HepG2 (cell line): ENCODE measurements around the gene MPC1. TPM values are rescaled to one million over a fixed set of nuclear protein-coding genes. Genes with fewer than 3 reads are reported as not detected.
A peak's percentile ranks its signal among the peaks of the same experiment; 100 is the strongest.

Experiments
- AHR ChIP-seq: IDR thresholded peaks from 2 replicates; pipeline ENCODE4 v1.6.1; 2018; ENCODE audit warnings: missing genetic modification reagents, missing compliant biosample characterization
- ARNT ChIP-seq: fragments of 450-650 bp; IDR thresholded peaks from 2 replicates; pipeline ENCODE4 v1.6.1; 2017
- DRAP1 ChIP-seq: IDR thresholded peaks from 2 replicates; pipeline ENCODE4 v1.6.1; 2016; ENCODE audit warnings: missing genetic modification reagents, missing compliant biosample characterization
- ERF ChIP-seq: IDR thresholded peaks from 2 replicates; pipeline ENCODE4 v1.6.1; 2018; ENCODE audit warnings: missing biosample characterization, missing genetic modification reagents
- FOXO1 ChIP-seq: sonication (generic); formaldehyde crosslinking; IDR thresholded peaks from 2 replicates; pipeline ENCODE4 v1.4.0; 2020; ENCODE audit warnings: missing genetic modification reagents
- JUN ChIP-seq: sonication (generic); formaldehyde crosslinking; IDR thresholded peaks from 2 replicates; pipeline ENCODE4 v1.4.0; 2020; ENCODE audit warnings: mild to moderate bottlenecking, missing genetic modification reagents
- JUND ChIP-seq: sonication (generic); formaldehyde crosslinking; IDR thresholded peaks from 2 replicates; pipeline ENCODE4 v1.8.0; 2022; ENCODE audit warnings: mild to moderate bottlenecking, missing genetic modification reagents
- MBNL3 ChIP-seq: fragments of 250-450 bp; sonication (Bioruptor Pico); conservative IDR thresholded peaks from 2 replicates; pipeline ENCODE4 v1.8.0; 2022; ENCODE audit warnings: mild to moderate bottlenecking, inconsistent platforms
- MED8 ChIP-seq: sonication (generic); formaldehyde crosslinking; IDR thresholded peaks from 2 replicates; pipeline ENCODE4 v1.8.1; 2023; ENCODE audit warnings: mild to moderate bottlenecking, missing genetic modification reagents; ENCODE audit not compliant: insufficient replicate concordance
- MIER3 ChIP-seq: IDR thresholded peaks from 2 replicates; pipeline ENCODE4 v1.6.1; 2016; ENCODE audit warnings: missing compliant biosample characterization, borderline replicate concordance
- MLLT10 ChIP-seq: sonication (generic); formaldehyde crosslinking; IDR thresholded peaks from 2 replicates; pipeline ENCODE4 v1.4.0; 2020; ENCODE audit warnings: missing genetic modification reagents
- POGK ChIP-seq: sonication (generic); formaldehyde crosslinking; conservative IDR thresholded peaks from 2 replicates; pipeline ENCODE4 v1.8.0; 2022; ENCODE audit warnings: mild to moderate bottlenecking, moderate library complexity, missing genetic modification reagents
- POLR2AphosphoS2 ChIP-seq: IDR thresholded peaks from 2 replicates; pipeline ENCODE4 v1.6.1; 2011; ENCODE audit warnings: low read depth, low read length, improper control_type of control experiment
- RAD21 ChIP-seq: fragments of 450-650 bp; formaldehyde crosslinking; IDR thresholded peaks from 2 replicates; pipeline ENCODE4 v1.5.0; 2020; ENCODE audit warnings: mild to moderate bottlenecking
- SP1 ChIP-seq, 2 experiments: fragments of 450-650 bp in 1 of 2; sonication (generic) in 1 of 2; formaldehyde crosslinking in 1 of 2; IDR thresholded peaks; 2 replicates each; pipeline versions ENCODE4 v1.4.0 to v1.6.1; 2016 to 2020; ENCODE audit warnings: missing genetic modification reagents in 1 of 2
- SP5 ChIP-seq: IDR thresholded peaks from 2 replicates; pipeline ENCODE4 v1.6.1; 2016; ENCODE audit warnings: low read depth, borderline replicate concordance
- SRF ChIP-seq: IDR thresholded peaks from 2 replicates; pipeline ENCODE4 v1.6.1; 2011; ENCODE audit warnings: mild to moderate bottlenecking, low read depth, low read length, moderate library complexity
- TFAP4 ChIP-seq: sonication (generic); IDR thresholded peaks from 2 replicates; pipeline ENCODE4 v1.6.1; 2016; ENCODE audit warnings: low read depth, borderline replicate concordance
- ZBTB25 ChIP-seq: IDR thresholded peaks from 2 replicates; pipeline ENCODE4 v1.6.1; 2018; ENCODE audit warnings: missing genetic modification reagents
- ZBTB39 ChIP-seq: sonication (generic); formaldehyde crosslinking; IDR thresholded peaks from 2 replicates; pipeline ENCODE4 v1.5.0; 2020; ENCODE audit warnings: missing genetic modification reagents
- ZBTB42 ChIP-seq: sonication (generic); formaldehyde crosslinking; IDR thresholded peaks from 2 replicates; pipeline ENCODE4 v1.5.0; 2020; ENCODE audit warnings: mild to moderate bottlenecking, missing genetic modification reagents
- ZNF431 ChIP-seq: sonication (generic); formaldehyde crosslinking; IDR thresholded peaks from 2 replicates; pipeline ENCODE4 v1.9.0; 2022; ENCODE audit warnings: missing genetic modification reagents, low read depth, mild to moderate bottlenecking, borderline replicate concordance
- ZNF543 ChIP-seq: sonication (generic); formaldehyde crosslinking; IDR thresholded peaks from 2 replicates; pipeline ENCODE4 v1.4.0; 2020; ENCODE audit warnings: mild to moderate bottlenecking, missing genetic modification reagents
- ZNF747 ChIP-seq: sonication (generic); formaldehyde crosslinking; IDR thresholded peaks from 2 replicates; pipeline ENCODE4 v1.8.1; 2023; ENCODE audit warnings: missing genetic modification reagents, mild to moderate bottlenecking, borderline replicate concordance
- ZSCAN21 ChIP-seq: sonication (generic); formaldehyde crosslinking; IDR thresholded peaks from 2 replicates; pipeline ENCODE4 v1.8.0; 2022; ENCODE audit warnings: mild to moderate bottlenecking, missing genetic modification reagents, moderate library complexity, borderline replicate concordance
- polyA plus RNA-seq, 8 experiments: library from polyadenylated mRNA; depleted of rRNA in 3 of 8; stranded (reverse) in 7 of 8; unstranded in 1 of 8; fragments of >200 nt; fragmentation: Illumina TruSeq in 4 of 8; extraction: Trizol in 4 of 8; gene quantifications; 2 replicates each; pipeline versions ENCODE4 v1.2.1 to v1.2.3, GENCODE V29; 2011 to 2016; ENCODE audit warnings: low read depth in 4 of 8, missing spikeins in 1 of 8, mixed read lengths in 1 of 8; ENCODE audit not compliant: insufficient read depth in 1 of 8
- total RNA-seq, 5 experiments: library from RNA; depleted of rRNA; stranded (reverse); fragments of >200 nt; fragmentation: Illumina TruSeq; extraction: Trizol; gene quantifications; 2 replicates each; pipeline ENCODE4 v1.2.3, GENCODE V29; 2016; ENCODE audit warnings: low read depth in 1 of 5

Gene MPC1
- total and polyA plus RNA-seq, 2 of the 13 experiments (the other 11 are each of a cell fraction or from before 2014, with no cell fraction given): 189 to 214 TPM

GRCh38 chr6:166394036-166394892 lies 11.5 kb upstream of the MPC1 start (continued):
- TF ChIP-seq TFAP4 (peak; percentile 71; the same call in 1 of the 2 replicates), ZNF543 (CRISPR knock-in tag) (no peak), SP5 (CRISPR knock-in tag) (no peak; the same call in 1 of the 2 replicates), SP1 (IDR thresholded peaks at IDR 0.05) (no peak), SP1 (CRISPR knock-in tag; IDR thresholded peaks at IDR 0.05) (no peak), MIER3 (CRISPR knock-in tag) (peak; percentile 90; the same call in 1 of the 2 replicates), ZBTB42 (no peak), MLLT10 (no peak), JUND (CRISPR knock-in tag) (no peak), ZBTB25 (CRISPR knock-in tag) (peak; percentile 58; the same call in 1 of the 2 replicates), AHR (CRISPR knock-in tag) (no peak), ZSCAN21 (CRISPR knock-in tag) (no peak), JUN (CRISPR knock-in tag) (0 out of 2 replicates have a peak, but pooled peaks have one; percentile 37), ZBTB39 (no peak), MED8 (CRISPR knock-in tag) (no peak), MBNL3 (CRISPR knock-in tag) (no peak), SRF (no peak), ZNF747 (CRISPR knock-in tag) (0 out of 2 replicates have a peak, but pooled peaks have one; percentile 57), POGK (no peak), ZNF431 (CRISPR knock-in tag) (no peak), ERF (CRISPR knock-in tag) (peak; percentile 61; the same call in 1 of the 2 replicates), ARNT (no peak), POLR2AphosphoS2 (no peak), RAD21 (CRISPR knock-in tag) (no peak), DRAP1 (peak; percentile 53; the same call in 1 of the 2 replicates), FOXO1 (CRISPR knock-in tag) (peak; percentile 74)
